ENCODE results near the gene DYDC2. TPM values are rescaled to one million over a fixed set of nuclear protein-coding genes. Genes with fewer than 3 reads are reported as not detected.

The DYDC2 gene
- total and polyA plus RNA-seq, 2 of the 4 experiments (the other 2 are of a cell fraction): not detected

DNA sequence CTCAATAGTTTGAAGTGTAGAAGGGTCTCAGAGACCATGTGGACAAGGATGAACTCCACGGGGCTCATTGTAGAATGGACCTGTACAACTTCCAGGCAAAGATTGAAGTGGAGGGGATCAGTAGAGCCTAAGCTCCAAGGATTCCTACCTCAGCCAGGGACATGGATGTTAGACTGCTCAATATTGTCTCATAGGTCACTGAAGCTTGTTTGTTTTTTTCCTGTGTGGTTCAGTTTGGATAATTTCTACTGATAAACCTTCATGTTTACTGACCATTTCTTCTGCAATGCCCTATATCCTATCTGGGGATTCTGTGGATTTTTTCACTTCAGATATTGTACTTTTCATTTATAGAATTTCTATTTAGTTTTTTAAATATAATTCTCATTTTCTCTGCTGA, 8.9 kb downstream of the DYDC2 start:
- TF ChIP-seq NFE2L2 (IDR thresholded peaks at IDR 0.05; ENCODE audit: low read depth, low read length): no peak
- no peak for TF ChIP-seq MAZ (IDR thresholded peaks at IDR 0.05; ENCODE audit: borderline replicate concordance, low read depth, low read length)
- TF ChIP-seq, protein P1, sequence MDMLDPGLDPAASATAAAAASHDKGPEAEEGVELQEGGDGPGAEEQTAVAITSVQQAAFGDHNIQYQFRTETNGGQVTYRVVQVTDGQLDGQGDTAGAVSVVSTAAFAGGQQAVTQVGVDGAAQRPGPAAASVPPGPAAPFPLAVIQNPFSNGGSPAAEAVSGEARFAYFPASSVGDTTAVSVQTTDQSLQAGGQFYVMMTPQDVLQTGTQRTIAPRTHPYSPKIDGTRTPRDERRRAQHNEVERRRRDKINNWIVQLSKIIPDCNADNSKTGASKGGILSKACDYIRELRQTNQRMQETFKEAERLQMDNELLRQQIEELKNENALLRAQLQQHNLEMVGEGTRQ (IDR thresholded peaks at IDR 0.05; ENCODE audit: low read depth, low read length): no peak
- TF ChIP-seq RCOR1 (IDR thresholded peaks at IDR 0.05; ENCODE audit: insufficient replicate concordance, low read length): no peak
- TF ChIP-seq SMC3 (IDR thresholded peaks at IDR 0.05; ENCODE audit: low read depth, low read length): no peak
- no peak for TF ChIP-seq CEBPB (IDR thresholded peaks at IDR 0.05; ENCODE audit: low read depth, low read length)
- no peak overlapping the region for H3K23ac ChIP-seq (ENCODE audit: low read depth, low read length)
- no peak overlapping the region for H2BK5ac ChIP-seq (ENCODE audit: low read depth, low read length, poor library complexity, severe bottlenecking)
- no peaks in the 10 kb centered on the region; the same call in 1 of the 2 replicates for H3K27me3 ChIP-seq (ENCODE audit: control insufficient read depth, insufficient read depth, low read length)
- H3K9me3 ChIP-seq (ENCODE audit: control insufficient read depth, insufficient read depth, low read length): peaks cover 8% of the 10 kb centered on the region
- in situ Hi-C loops (cut with MboI; ENCODE audit: low sequenced_read_pairs) (no loop called here), dilution Hi-C loops (cut with HindIII; ENCODE audit: low sequenced_read_pairs, unreplicated experiment) (no loop called here), intact Hi-C loops (cut with micrococcal nuclease) (no loop called here)
- H3K27ac ChIP-seq (ENCODE audit: insufficient read depth, low read length): no peak overlapping the region
- WGBS, 2 experiments (ENCODE audit: extremely low coverage in 2 of 2, insufficient read length in 1 of 2): no CpG with 5 or more reads among the region's 1 CpG
- H4K8ac ChIP-seq (ENCODE audit: low read depth in 2 of 2, low read length in 2 of 2): no peak overlapping the region
- H3K36me3 ChIP-seq (ENCODE audit: control insufficient read depth, insufficient read depth, low read length): no peaks in the 10 kb centered on the region
- H2AFZ ChIP-seq (replicated peaks; ENCODE audit: low read length, poor library complexity): no peak overlapping the region
- DNase-seq (no peak), ATAC-seq (ENCODE audit: low read depth) (peak; percentile 40; the same call in 1 of the 2 replicates)
- no peaks in the 10 kb centered on the region for H3K9me1 ChIP-seq (ENCODE audit: insufficient read depth, low read length)
- no peak overlapping the region for H3K56ac ChIP-seq (ENCODE audit: extremely low read depth, insufficient read depth, low read length)
- no TSS peak for BruUV-seq (replicated peaks)
- no peaks in the 10 kb centered on the region for H3K79me1 ChIP-seq (ENCODE audit: low read depth in 1 of 2, low read length in 2 of 2)
- H3K4ac ChIP-seq (ENCODE audit: low read depth, low read length): no peak overlapping the region
- no peak overlapping the region for H3K4me2 ChIP-seq (ENCODE audit: low read depth, low read length)
- CTCF ChIA-PET: no interaction called here
- POLR2A ChIA-PET (ENCODE audit: unreplicated experiment): no interaction called here
- H3K18ac ChIP-seq (ENCODE audit: low read depth, low read length): no peak overlapping the region
- no peak overlapping the region for H2AK9ac ChIP-seq (replicated peaks; ENCODE audit: low read depth, low read length, poor library complexity)
- H2BK15ac ChIP-seq (ENCODE audit: low read depth, low read length): no peak overlapping the region
- H2AK5ac ChIP-seq (ENCODE audit: low read depth, low read length): no peak overlapping the region
- H4K20me1 ChIP-seq (ENCODE audit: insufficient read depth, low read length): no peaks in the 10 kb centered on the region
- no peak overlapping the region for H3K14ac ChIP-seq (replicated peaks; ENCODE audit: low read depth, low read length)
- H3K9ac ChIP-seq (ENCODE audit: low read depth, low read length): no peak overlapping the region
- H4K91ac ChIP-seq (ENCODE audit: insufficient read depth, low read depth, low read length): no peak overlapping the region
- H4K5ac ChIP-seq (ENCODE audit: low read depth, low read length): no peak overlapping the region
- H2BK120ac ChIP-seq (ENCODE audit: low read depth, low read length): no peak overlapping the region
- no peak overlapping the region for H2BK20ac ChIP-seq (ENCODE audit: low read depth, low read length)
- no peaks in the 10 kb centered on the region for H3K4me1 ChIP-seq (ENCODE audit: control insufficient read depth, insufficient read depth, low read length)
- H3K4me3 ChIP-seq (ENCODE audit: insufficient read depth, low read depth, low read length): no peak overlapping the region
